GM18505 (cell line): ENCODE data around the gene TNKS2.

Source experiments
- ATAC-seq: cut with Tn5 transposase; IDR thresholded peaks from one replicate; pipeline ENCODE4 v1.9.1; 2021; ENCODE audit not compliant: unreplicated experiment
- POLR2A ChIP-seq: IDR thresholded peaks from 4 replicates; pipeline ENCODE4 v1.6.1; 2011; ENCODE audit warnings: borderline replicate concordance; ENCODE audit not compliant: insufficient read depth, insufficient read length; ENCODE audit errors: extremely low read depth

Gene TNKS2

GRCh38 chr10:91776266-91776665 lies 22.0 kb upstream of the TNKS2 start:
- TF ChIP-seq POLR2A = no peak
- ATAC-seq = no peak

- TF ChIP-seq POLR2A = no peak
- ATAC-seq = no peak
These were observed 19.7 kb upstream of the TNKS2 start for GRCh38 chr10:91778485-91778884.

- no peak for TF ChIP-seq POLR2A
- ATAC-seq = no peak
These were observed 19.1 kb upstream of the TNKS2 start for GRCh38 chr10:91779011-91779605.

GRCh38 chr10:91782539-91782938 lies 15.7 kb upstream of the TNKS2 start:
- no peak for TF ChIP-seq POLR2A
- ATAC-seq = no peak

- ATAC-seq = no peak
- no peak for TF ChIP-seq POLR2A
These were observed 12.4 kb upstream of the TNKS2 start for GRCh38 chr10:91785830-91786229.

- no peak for TF ChIP-seq POLR2A
- no peak for ATAC-seq
These were observed 11.0 kb upstream of the TNKS2 start for GRCh38 chr10:91787258-91787657.

GRCh38 chr10:91787810-91788209 lies 10.4 kb upstream of the TNKS2 start:
- no peak for ATAC-seq
- TF ChIP-seq POLR2A = no peak

- no peak for ATAC-seq
- no peak for TF ChIP-seq POLR2A
These were observed 9.7 kb upstream of the TNKS2 start for GRCh38 chr10:91788527-91788926.

- TF ChIP-seq POLR2A = no peak
- ATAC-seq = no peak
These were observed 1.7 kb upstream of the TNKS2 start for GRCh38 chr10:91796331-91797047.

GRCh38 chr10:91797048-91797690 lies 1.1 kb upstream of the TNKS2 start:
- no peak for ATAC-seq
- TF ChIP-seq POLR2A = no peak

GRCh38 chr10:91798649-91799611 lies 704 bp downstream of the TNKS2 start:
- peak; percentile 45 for ATAC-seq
- no peak for TF ChIP-seq POLR2A

GRCh38 chr10:91799612-91799975 lies 1.4 kb downstream of the TNKS2 start:
- ATAC-seq = no peak
- no peak for TF ChIP-seq POLR2A

GRCh38 chr10:91800182-91800581 lies 2.0 kb downstream of the TNKS2 start:
- TF ChIP-seq POLR2A = no peak
- ATAC-seq = no peak
